Sigmoid colon (tissue), 4 donors: ENCODE measurements around the gene CTDP1.

Experiments
- EP300 ChIP-seq, 4 donors: sonication (generic); formaldehyde crosslinking; IDR thresholded peaks; one replicate each; pipeline ENCODE4 v1.6.1; 2017; ENCODE audit warnings: antibody characterized with exemption in 4 of 4
- POLR2AphosphoS5 ChIP-seq, 4 donors: sonication (generic); formaldehyde crosslinking; IDR thresholded peaks; one replicate each; pipeline ENCODE4 v1.6.1; 2017; ENCODE audit warnings: antibody characterized with exemption in 4 of 4
- TF ChIP-seq, protein P1 (sequence below), 4 experiments: fragments of 450-650 bp in 3 of 4; fragments of 200-600 bp in 1 of 4; IDR thresholded peaks; one replicate each; pipeline ENCODE4 v1.5.1; 2016 to 2019; ENCODE audit warnings: antibody characterized with exemption in 4 of 4, mild to moderate bottlenecking in 3 of 4, moderate library complexity in 2 of 4

DNA sequence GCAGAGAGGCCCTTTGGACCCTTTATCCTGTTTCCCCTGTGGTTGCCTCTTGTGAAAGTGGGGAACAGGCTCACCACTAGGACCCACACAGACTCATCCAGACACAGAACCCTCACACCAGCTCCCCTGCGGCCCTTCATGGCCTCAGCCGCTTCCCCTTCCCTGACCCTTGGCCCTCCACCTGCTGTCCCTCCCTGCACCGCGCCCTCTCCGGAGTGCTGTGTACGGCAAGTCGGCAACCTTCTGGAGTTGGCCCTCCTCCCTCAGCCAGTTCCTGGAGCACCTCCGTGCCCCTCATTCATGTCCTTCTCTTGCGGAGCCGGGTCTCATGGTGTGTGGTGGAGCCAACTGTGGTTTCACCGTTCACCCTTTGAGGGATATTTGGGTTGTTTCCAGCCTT is 44.0 kb downstream of the CTDP1 start:
- TF ChIP-seq, protein P1, sequence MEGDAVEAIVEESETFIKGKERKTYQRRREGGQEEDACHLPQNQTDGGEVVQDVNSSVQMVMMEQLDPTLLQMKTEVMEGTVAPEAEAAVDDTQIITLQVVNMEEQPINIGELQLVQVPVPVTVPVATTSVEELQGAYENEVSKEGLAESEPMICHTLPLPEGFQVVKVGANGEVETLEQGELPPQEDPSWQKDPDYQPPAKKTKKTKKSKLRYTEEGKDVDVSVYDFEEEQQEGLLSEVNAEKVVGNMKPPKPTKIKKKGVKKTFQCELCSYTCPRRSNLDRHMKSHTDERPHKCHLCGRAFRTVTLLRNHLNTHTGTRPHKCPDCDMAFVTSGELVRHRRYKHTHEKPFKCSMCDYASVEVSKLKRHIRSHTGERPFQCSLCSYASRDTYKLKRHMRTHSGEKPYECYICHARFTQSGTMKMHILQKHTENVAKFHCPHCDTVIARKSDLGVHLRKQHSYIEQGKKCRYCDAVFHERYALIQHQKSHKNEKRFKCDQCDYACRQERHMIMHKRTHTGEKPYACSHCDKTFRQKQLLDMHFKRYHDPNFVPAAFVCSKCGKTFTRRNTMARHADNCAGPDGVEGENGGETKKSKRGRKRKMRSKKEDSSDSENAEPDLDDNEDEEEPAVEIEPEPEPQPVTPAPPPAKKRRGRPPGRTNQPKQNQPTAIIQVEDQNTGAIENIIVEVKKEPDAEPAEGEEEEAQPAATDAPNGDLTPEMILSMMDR (IDR thresholded peaks at IDR 0.05): no peak
- TF ChIP-seq EP300 (IDR thresholded peaks at IDR 0.05): no peak
- no peak for TF ChIP-seq POLR2AphosphoS5 (IDR thresholded peaks at IDR 0.05)
